Hypothalamus (tissue), 51 donors: ENCODE measurements around the gene GM2A.
"Not testable (repeated sequence)": the region's sequence is repeated elsewhere in the genome, so short reads cannot be mapped to it uniquely, and the experiment has no call there.

Experiments
- DNase-seq, 51 donors: peaks; one replicate each; lab custom pipeline; 2025; lab: John Stamatoyannopoulos, UW

The GM2A gene

GRCh38 chr5:151227918-151228447 is 25.0 kb upstream of the GM2A start:
- DNase-seq: no peak

- DNase-seq: no peak
Observed at GRCh38 chr5:151228986-151229385, 24.0 kb upstream of the GM2A start.

- no peak for DNase-seq
Observed at GRCh38 chr5:151230048-151230680, 22.8 kb upstream of the GM2A start.

GRCh38 chr5:151231359-151231758 is 21.6 kb upstream of the GM2A start:
- DNase-seq: no peak

GRCh38 chr5:151233616-151234085 is 19.3 kb upstream of the GM2A start:
- no peak for DNase-seq

- no peak for DNase-seq
Observed at GRCh38 chr5:151234476-151235238, 18.3 kb upstream of the GM2A start.

GRCh38 chr5:151235239-151235571 is 17.8 kb upstream of the GM2A start:
- not testable (repeated sequence) for DNase-seq

- no peak for DNase-seq
Observed at GRCh38 chr5:151236888-151237287, 16.1 kb upstream of the GM2A start.

GRCh38 chr5:151237685-151238084 is 15.3 kb upstream of the GM2A start:
- DNase-seq: no peak

- no peak for DNase-seq
Observed at GRCh38 chr5:151238303-151238741, 14.7 kb upstream of the GM2A start.

GRCh38 chr5:151239237-151239861 is 13.6 kb upstream of the GM2A start:
- DNase-seq: peak in 34 of 51 donors; percentile 7 to 69 (median 36)

GRCh38 chr5:151240268-151240835 is 12.6 kb upstream of the GM2A start:
- not testable (repeated sequence) for DNase-seq

GRCh38 chr5:151240924-151241635 is 11.9 kb upstream of the GM2A start:
- no peak for DNase-seq

GRCh38 chr5:151243127-151243526 is 9.9 kb upstream of the GM2A start:
- DNase-seq: no peak

GRCh38 chr5:151243564-151243963 is 9.4 kb upstream of the GM2A start:
- no peak for DNase-seq

GRCh38 chr5:151244206-151244605 is 8.8 kb upstream of the GM2A start:
- DNase-seq: no peak

- no peak for DNase-seq
Observed at GRCh38 chr5:151245680-151246219, 7.2 kb upstream of the GM2A start.

- no peak for DNase-seq
Observed at GRCh38 chr5:151248651-151249050, 4.3 kb upstream of the GM2A start.

GRCh38 chr5:151249281-151249680 is 3.7 kb upstream of the GM2A start:
- no peak for DNase-seq

GRCh38 chr5:151250346-151251000 is 2.5 kb upstream of the GM2A start:
- no peak for DNase-seq
